Activated CD4-positive, alpha-beta T cell treated with anti-CD3 and anti-CD28 coated beads for 24 hours (primary cell): ENCODE measurements around the gene ARVCF.

Experiments used
- DNase-seq, 2 donors: peaks; one replicate each; pipeline ENCODE4 v3.0.0-alpha.2; 2020; ENCODE audit warnings: low read depth in 2 of 2

Gene ARVCF

GRCh38 chr22:20016734-20017621 lies at the start of gene ARVCF:
Gene ARVCF (minus strand): TSS chr22:20016823. CDS start chr22:19990794, 26,029 bp downstream.
- peak; percentile 85 to 89 for DNase-seq

GRCh38 chr22:20065896-20066616 lies 49.4 kb upstream of the ARVCF start:
- DNase-seq = no peak

GRCh38 chr22:20064545-20065262 lies 48.1 kb upstream of the ARVCF start:
- DNase-seq = no peak

GRCh38 chr22:20064140-20064480 lies 47.5 kb upstream of the ARVCF start:
- no peak for DNase-seq

GRCh38 chr22:20063271-20064139 lies 46.9 kb upstream of the ARVCF start:
- no peak for DNase-seq

GRCh38 chr22:20062766-20063083 lies 46.1 kb upstream of the ARVCF start:
- no peak for DNase-seq

GRCh38 chr22:20062043-20062765 lies 45.6 kb upstream of the ARVCF start:
- no peak for DNase-seq

- DNase-seq = no peak
These were observed 44.8 kb upstream of the ARVCF start for GRCh38 chr22:20061481-20061861.

GRCh38 chr22:20060700-20061480 lies 44.3 kb upstream of the ARVCF start:
- DNase-seq = no peak

- DNase-seq = no peak
These were observed 42.6 kb upstream of the ARVCF start for GRCh38 chr22:20058989-20059770.

GRCh38 chr22:20057596-20058268 lies 41.1 kb upstream of the ARVCF start:
- no peak for DNase-seq

GRCh38 chr22:20056696-20057386 lies 40.2 kb upstream of the ARVCF start:
- DNase-seq = no peak

GRCh38 chr22:20056161-20056560 lies 39.5 kb upstream of the ARVCF start:
- DNase-seq = no peak

GRCh38 chr22:20055654-20056053 lies 39.0 kb upstream of the ARVCF start:
- DNase-seq = no peak

GRCh38 chr22:20055144-20055543 lies 38.5 kb upstream of the ARVCF start:
- no peak for DNase-seq

- DNase-seq = no peak
These were observed 37.9 kb upstream of the ARVCF start for GRCh38 chr22:20054485-20054884.

- no peak for DNase-seq
These were observed 37.4 kb upstream of the ARVCF start for GRCh38 chr22:20054034-20054427.

GRCh38 chr22:20053407-20054033 lies 36.9 kb upstream of the ARVCF start:
- DNase-seq = no peak
